HG03280 (cell line): ENCODE measurements around the gene C6orf141.

Source experiments
- ATAC-seq: cut with Tn5 transposase; IDR thresholded peaks from one replicate; pipeline ENCODE4 v1.9.1; 2021; ENCODE audit warnings: mild to moderate bottlenecking, moderate library complexity; ENCODE audit not compliant: unreplicated experiment

C6orf141 gene

DNA sequence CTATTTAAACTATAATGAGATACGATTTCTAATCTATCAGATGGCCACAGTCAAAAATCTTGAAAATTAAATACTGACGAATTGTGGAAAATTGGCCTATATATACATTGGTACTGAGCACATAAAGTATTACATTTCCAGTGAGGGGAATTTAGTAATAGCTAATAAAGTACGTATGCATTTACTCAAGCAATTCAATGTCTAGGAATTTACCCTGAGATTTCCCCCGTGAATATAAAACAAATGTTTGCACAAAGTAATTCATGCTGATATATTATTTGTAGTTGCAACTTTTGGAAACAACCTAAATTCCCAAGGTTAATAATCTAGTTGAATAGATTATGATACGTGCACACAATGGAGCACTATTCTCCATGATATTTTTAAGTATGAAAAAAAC, 14.7 kb upstream of the C6orf141 start:
- ATAC-seq, result no peak

DNA sequence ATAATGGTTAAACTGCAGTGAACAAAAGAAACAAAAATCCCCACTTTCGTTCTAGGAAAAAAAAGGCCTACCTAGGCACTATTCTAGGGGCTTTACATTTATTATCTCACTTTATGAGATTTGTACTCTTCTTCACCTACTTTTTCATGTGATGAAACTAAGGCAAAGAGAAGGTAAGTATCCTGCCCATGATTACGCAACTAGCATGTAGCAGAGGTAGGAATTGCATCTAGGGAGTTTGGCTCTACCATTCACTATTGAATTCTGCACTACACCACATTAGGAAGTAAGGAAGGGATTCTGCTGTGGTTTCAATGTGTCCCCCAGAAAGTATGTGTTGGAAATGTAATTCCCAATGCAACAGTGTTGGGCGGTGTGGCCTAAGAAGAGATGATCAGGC, 11.4 kb upstream of the C6orf141 start:
- ATAC-seq, result no peak

- ATAC-seq, result no peak
Measured at GRCh38 chr6:49540614-49541013, 9.9 kb upstream of the C6orf141 start.

DNA sequence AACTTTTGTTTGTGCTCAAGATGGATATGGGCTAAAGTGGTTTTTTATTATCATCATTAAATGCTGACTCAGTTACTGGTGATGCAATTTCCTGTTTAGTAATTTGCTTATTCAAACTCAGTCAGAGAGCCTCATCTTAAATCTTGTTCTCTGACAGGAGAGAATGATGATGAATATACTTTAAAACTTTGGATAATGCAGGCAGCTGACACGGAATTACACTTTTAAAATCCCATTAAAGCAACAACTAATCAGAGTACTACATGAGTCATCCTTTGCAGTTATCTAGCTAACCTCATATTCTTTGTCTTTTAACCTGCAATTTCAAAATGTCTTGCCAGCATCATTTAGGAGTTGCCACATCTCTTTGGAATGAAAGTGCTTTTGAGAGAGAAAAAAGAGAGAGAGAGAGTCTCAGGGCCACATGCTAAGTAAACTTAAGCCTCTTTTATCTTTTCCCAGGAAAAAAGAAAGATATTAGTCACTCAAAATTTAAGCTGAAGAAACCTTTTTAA, 9.2 kb upstream of the C6orf141 start:
- no peak for ATAC-seq

DNA sequence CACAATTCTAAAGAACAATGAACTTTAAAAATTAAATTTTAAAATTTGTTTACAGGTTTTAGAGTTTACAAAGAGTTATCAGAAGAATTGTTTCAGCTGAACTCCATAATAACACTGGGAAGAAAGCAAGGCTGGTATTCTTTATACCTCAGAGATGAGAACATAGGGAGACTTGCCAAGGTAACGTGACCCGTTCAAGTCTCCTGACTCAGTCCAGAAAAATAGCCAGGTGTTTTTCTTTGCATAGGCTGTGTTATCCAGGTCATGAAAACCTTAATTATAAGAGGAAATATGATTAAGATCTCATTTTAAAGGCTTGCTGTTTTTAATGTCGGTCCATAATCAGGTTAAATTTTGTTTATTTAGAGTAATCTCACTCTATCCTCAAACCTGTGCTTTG, 8.5 kb upstream of the C6orf141 start:
- no peak for ATAC-seq

DNA sequence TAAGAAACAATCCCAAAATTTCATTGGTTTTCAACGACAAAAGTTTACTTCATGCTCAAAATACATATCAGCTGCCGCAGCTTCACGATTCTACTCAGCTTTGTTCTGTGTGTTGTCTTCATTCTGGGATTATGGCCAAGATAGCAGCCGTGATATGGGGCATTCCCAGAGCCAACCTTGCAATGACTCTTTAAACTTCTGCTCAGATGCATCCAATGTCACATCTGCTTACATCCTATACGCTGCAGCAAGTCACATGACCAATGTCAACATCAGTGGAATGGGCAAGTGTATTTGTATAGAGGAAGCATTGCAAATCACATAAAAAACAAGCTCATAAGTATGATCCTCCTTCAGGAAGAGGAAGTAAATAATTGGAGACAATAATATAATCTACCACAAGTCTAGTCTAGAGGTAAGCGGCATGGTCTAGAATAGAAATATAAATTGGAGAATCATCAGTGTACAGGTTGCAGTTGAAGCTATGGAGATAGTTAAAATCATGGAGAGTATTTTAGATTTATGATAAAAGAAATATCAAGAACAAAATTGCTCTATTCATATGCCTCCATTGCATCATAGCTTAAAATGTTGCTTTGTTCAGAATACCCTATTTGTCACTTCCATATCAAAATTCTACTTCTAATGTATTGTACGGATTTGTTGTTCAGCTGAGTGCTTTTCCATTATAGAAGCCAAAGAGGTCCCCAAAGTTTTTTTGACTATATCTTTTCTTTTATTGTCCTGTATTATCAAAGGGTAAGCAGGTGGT, 7.2 kb upstream of the C6orf141 start:
- no peak for ATAC-seq

DNA sequence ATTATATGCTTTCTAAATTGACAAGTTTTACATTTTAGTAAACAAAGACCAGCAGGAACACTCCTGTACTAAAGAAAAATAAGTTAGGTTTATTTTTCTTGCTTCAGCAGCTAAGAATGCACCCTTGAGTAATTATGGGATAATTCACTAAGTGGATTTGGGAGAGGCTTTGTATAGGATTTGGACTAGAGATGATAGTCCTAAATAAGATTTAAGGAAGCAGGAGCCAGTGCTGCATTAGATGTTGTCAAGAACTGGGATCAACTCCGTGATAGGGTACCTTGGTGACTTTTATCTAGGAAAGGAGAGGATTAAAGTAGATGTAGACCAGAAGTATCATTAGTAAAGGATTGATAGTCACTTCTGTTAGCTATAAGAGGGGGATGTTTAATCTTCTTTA, 4.1 kb upstream of the C6orf141 start:
- no peak for ATAC-seq

DNA sequence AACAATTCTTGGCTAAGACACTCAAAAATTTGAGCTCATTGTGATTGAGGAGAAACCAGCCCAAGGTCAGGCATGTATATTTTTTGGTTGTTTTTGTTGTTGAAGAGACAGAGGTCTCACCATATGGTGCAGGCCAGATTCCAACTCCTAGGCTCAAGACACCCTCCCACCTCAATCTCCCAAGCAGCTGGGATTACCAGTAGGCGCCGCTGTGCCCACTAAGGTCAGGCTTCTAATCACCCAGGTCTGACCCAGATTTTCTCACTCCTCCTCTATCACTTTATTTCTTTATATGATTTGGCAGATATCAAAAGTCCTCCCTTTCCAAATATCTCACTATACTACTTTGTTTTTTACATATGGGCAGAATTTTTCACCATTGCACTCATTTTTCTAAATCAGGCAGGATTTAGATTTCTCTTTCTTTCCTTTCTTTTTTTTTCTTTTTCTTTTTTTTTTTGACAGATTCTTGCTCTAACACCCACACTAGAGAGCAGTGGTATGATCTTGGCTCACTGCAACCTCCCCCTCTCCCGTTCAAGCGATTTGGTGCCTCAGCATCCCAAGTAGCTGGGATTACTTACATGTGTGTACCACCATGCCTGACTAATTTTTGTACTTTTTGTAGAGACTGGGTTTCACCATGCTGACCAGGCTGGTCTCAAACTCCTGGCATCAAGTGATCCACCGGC, 1.7 kb upstream of the C6orf141 start:
- ATAC-seq, result no peak

DNA sequence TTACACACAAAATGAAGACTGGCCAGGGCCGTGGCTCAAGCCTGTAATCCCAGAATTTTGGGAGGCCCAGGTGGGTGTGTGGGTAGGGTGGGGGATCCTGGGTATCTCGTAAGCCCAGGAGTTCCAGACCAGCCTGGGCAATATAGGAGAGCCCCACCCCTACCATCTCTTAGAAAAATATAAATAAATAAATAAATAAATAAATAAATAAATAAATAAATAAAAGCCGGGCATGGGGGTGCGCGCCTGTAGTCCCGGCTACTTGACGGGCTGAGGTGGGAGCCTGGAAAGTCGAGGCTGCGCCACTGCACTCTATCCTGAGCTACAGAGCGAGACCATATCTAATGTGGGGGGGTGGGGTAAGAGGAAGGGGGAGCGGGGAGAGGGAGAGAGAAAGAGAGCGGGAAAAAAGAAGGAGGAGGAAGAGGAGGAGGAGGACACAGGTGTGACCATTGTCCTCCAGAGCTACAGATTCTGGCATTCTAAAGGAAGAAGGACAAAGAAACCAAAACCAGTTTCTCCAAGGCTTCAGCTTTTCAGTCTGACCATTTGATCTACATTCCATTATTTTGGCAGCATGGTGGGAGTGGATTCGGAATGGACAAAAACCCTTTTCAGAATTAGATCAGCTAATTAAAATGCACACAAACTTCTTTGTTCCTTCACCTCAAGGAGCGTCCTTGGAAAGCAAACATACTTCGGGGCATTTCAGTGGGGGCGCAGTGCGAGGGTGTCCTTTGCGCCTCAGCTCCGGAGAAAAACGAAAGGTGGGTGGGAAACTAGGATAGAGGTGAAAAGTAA, 577 bp upstream of the C6orf141 start:
- no peak for ATAC-seq

GRCh38 chr6:49551078-49551865, 804 bp downstream of the C6orf141 start:
- ATAC-seq, result peak; percentile 42

DNA sequence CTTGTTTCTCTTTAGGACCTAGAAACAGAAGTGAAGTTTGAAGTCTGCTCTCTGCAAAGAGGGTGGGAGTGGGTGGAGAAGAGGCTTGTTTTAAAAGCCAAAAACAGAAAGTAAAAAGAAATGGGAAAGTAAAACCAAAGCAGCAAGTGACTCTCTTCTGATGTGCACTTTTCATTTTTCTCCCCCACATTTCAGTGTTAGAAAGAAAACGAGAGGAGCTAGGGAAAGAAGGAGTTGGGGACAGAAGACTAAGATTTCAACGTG, 1.3 kb downstream of the C6orf141 start:
- peak; percentile 39 for ATAC-seq

DNA sequence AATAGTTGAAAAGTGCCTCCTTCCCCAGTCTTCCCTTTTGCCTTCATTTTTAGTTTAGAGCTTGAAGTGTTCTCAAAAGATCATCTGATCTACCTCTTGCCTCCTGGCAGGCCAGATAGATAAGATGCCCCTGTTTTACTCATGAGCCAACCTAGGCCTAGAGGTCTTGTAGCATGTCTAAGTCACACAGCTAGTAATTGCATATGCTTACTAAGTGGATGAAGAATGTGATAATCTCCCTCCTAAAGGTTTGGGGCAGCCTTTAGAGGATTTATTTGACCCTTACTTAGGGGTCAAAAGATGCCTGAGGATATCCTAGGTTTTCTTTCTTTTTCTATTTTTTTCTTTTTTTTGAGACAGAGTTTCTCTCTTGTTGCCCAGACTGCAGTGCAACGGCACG, 2.1 kb downstream of the C6orf141 start:
- no peak for ATAC-seq

DNA sequence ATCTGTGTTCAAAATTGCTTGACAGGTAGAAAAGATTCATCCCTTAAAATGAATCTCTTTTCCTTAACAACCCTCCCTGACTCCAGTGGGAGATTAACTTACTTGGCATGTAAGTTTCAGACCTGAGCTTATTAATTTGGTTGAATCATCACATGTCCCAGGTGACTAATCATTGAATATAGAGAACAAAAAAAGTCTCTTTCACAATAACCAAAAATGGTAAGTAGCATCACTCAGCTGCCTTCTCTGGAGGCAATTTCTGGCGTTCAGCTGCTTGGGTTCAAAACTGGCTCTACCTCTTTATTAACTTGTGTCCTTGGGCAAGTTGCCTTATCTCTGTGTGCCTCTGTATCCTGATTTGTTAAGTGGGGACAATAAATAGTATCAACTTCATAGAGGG, 2.9 kb downstream of the C6orf141 start:
- no peak for ATAC-seq

- ATAC-seq, result no peak
Measured at GRCh38 chr6:49555951-49556350, 5.5 kb downstream of the C6orf141 start.

DNA sequence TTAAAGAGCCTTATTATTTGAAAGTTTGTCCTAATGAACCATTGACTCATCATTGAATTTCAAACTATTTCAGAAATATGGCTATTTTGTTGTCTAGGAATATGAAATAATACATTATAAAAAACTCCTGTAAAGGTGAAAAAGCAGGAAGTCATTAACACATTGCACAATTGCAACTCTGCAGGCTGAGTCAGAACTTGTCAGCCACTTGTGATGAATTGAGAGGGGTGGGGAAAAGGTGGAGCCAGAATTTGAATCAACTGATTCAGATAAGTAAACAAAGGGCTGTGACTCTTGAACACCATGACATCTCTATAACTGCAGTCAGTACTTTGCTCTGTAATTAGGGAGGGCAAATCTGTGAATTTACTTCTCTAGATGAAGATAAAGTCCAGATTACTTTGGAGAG, 6.0 kb downstream of the C6orf141 start:
- ATAC-seq, result no peak

DNA sequence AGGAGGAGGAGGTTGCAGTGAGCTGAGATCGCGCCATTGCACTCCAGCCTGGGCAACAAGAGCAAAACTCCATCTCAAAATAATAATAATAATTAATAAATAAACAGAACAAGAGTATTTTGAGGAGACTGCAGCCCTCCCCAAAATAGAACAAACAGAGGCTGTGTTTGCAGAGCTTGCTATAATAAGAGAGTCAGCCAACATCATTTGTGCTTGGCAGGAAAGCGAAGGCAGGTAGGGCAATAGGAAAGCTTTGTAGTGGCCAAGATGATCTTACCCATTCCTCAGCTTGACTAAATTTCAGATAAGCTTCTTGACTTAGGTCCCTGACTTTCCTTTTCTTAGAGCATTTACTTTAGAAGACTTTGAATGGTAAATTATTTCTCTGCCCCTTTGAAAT, 6.7 kb downstream of the C6orf141 start:
- ATAC-seq, result no peak

DNA sequence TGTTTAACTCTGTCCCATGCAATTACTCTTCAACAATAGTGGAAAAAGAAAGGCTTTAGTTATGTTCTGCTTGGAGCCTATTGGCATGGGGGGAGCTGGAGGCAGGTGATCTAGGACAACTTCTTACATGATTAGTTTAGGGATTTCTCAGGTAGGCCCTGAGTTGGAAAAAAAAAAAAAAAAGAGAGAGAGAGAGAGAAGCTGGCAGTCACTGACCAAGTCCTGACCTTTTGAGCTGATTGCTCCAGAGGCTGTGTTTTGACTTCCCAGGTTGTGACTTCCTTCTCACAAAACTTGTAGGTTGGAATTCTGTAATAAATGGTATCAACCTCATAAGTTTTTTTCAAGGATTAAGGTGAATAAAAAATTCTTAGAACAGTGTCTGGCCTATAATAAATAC, 7.8 kb downstream of the C6orf141 start:
- ATAC-seq, result no peak

DNA sequence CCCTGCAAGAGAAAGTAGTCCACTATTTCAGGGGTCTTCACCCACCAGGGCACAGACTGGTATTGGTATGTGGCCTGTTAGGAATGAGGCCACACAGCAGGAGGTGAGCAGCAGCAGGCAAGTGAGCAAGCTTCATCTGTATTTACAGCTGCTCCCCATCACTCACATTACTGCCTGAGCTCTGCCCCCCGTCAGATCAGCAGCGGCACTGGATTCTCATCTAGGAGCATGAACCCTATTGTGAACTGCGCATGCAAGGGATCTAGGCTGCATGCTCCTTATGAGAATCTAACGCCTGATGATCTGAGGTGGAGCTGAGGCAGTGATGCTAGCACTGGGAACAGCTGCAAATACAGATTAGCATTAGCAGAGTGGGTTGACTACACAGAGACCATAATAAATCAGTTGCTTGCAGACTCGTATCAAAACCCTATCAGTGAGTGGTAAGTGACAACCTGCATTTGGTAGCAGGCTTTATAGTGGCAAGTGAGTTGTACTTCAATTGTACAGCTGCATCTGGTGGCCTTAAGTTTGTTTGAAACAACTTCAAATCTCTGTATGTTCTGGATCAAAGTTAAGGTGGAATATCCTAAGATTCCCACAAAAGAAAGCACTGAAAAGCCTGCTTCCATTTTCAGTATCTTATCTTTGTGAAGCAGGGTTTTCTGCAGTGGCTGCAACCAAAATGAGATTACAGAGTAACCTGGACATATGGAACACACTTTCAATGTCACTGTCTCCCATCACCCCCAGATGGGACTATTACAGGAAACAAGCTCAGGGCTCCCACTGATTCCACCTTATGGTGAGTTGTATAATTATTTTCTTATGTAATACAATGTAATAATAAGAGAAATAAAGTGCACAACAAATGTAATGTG, 12.8 kb downstream of the C6orf141 start:
- no peak for ATAC-seq

GRCh38 chr6:49564552-49564951, 14.1 kb downstream of the C6orf141 start:
- ATAC-seq, result no peak

DNA sequence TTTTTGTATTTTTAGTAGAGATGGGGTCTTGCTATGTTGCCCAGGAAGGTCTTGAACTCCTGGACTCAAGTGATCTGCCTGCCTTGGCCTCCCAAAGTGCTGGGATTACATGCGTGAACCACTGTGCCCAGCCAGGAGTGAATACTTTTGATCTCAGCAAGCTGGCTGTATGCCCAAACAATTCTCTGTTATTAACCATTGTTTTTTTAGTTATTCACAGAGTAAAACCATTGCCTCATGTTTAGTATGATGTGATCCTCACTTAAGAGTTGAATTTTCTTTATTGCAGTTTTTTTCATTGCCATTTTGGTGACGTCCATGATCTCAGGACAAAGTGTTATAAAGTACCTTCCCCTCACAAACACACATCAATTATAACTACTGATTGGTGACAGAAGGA, 14.8 kb downstream of the C6orf141 start:
- no peak for ATAC-seq
